ENCODE data around the gene FCN3. TPM values are rescaled to one million over a fixed set of nuclear protein-coding genes. Genes with fewer than 3 reads are reported as not detected.

The FCN3 gene
- total and polyA plus RNA-seq, 2 donors (not counting 3 experiments of a cell fraction or from before 2014, with no cell fraction given): 0.15 TPM; not detected in 1

DNA sequence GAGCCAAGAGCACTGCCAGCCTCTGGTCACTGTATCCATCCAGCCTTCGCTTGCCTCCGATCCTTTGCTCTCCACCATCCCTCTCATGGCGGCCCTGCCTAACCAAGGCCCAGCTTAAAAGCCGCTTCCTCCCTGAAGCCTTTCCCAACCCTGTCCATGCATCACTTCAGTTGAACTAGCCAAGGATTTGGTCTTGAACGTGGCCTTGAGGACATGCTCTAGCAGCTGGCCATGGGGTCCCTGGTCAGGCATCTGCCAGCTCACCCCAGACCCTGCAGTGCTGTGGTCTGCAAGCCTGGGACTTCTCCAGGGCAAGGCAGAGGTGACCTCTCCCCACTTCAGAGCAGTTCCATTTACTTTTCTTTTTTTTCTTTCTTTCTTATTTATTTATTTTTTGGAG lies 37.9 kb downstream of the FCN3 start:
- Histone ChIP-seq H3K9me3 (replicated peaks; ENCODE audit: control insufficient read depth, insufficient read depth, low read length) (no peaks in the 10 kb centered on the region), H2AFZ (ENCODE audit: low read depth, low read length) (no peak overlapping the region), H3K4me3 (replicated peaks in 1 of 3; ENCODE audit: insufficient read depth in 1 of 3, low read depth in 1 of 3, low read length in 3 of 3) (no peak overlapping the region), H3K27ac (ENCODE audit: insufficient read depth, low read depth, low read length) (no peak overlapping the region), H3K4me2 (ENCODE audit: insufficient read depth, low read length) (no peak overlapping the region), H3K9me1 (replicated peaks; ENCODE audit: control insufficient read depth, extremely low read depth, insufficient read depth, low read length) (no peaks in the 10 kb centered on the region), H3K79me2 (ENCODE audit: control insufficient read depth, insufficient read depth, low read length) (no peaks in the 10 kb centered on the region), H3K4me1 (ENCODE audit: control insufficient read depth, extremely low read depth, insufficient read depth, low read length) (no peaks in the 10 kb centered on the region), H3K27me3 (ENCODE audit: control insufficient read depth in 2 of 2, insufficient read depth in 2 of 2, low read length in 2 of 2) (no peaks in the 10 kb centered on the region), H3K36me3 (ENCODE audit: control insufficient read depth in 2 of 2, extremely low read depth in 1 of 2, insufficient read depth in 2 of 2, low read length in 2 of 2) (peaks cover 5 to 41% of the 10 kb centered on the region in 2 experiments), H3K9ac (replicated peaks; ENCODE audit: extremely low read depth, insufficient read depth, low read length) (no peak overlapping the region), H4K20me1 (replicated peaks; ENCODE audit: control insufficient read depth, extremely low read depth, insufficient read depth, low read length) (no peaks in the 10 kb centered on the region)
- intact Hi-C loops (cut with micrococcal nuclease): no loop called here
- dilution Hi-C loops (cut with MboI; ENCODE audit: extremely low pct_ligation_motif_present, low sequenced_read_pairs): no loop called here
- no peak for FAIRE-seq
- TF ChIP-seq, protein P1, sequence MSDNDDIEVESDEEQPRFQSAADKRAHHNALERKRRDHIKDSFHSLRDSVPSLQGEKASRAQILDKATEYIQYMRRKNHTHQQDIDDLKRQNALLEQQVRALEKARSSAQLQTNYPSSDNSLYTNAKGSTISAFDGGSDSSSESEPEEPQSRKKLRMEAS (IDR thresholded peaks at IDR 0.05; ENCODE audit: insufficient read depth, insufficient read length): no peak
- no peak for TF ChIP-seq MYC (IDR thresholded peaks at IDR 0.05; ENCODE audit: low read depth, low read length)
- TF ChIP-seq POLR2A (IDR thresholded peaks at IDR 0.05; ENCODE audit: low read depth, low read length): no peak
- no peak for TF ChIP-seq FOS (IDR thresholded peaks at IDR 0.05; ENCODE audit: borderline replicate concordance, insufficient read depth, low read length)
- TF ChIP-seq, protein P2, sequence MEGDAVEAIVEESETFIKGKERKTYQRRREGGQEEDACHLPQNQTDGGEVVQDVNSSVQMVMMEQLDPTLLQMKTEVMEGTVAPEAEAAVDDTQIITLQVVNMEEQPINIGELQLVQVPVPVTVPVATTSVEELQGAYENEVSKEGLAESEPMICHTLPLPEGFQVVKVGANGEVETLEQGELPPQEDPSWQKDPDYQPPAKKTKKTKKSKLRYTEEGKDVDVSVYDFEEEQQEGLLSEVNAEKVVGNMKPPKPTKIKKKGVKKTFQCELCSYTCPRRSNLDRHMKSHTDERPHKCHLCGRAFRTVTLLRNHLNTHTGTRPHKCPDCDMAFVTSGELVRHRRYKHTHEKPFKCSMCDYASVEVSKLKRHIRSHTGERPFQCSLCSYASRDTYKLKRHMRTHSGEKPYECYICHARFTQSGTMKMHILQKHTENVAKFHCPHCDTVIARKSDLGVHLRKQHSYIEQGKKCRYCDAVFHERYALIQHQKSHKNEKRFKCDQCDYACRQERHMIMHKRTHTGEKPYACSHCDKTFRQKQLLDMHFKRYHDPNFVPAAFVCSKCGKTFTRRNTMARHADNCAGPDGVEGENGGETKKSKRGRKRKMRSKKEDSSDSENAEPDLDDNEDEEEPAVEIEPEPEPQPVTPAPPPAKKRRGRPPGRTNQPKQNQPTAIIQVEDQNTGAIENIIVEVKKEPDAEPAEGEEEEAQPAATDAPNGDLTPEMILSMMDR (IDR thresholded peaks at IDR 0.05; ENCODE audit: extremely low read depth in 1 of 2, insufficient read depth in 1 of 2, low read depth in 1 of 2, low read length in 2 of 2): no peak
- TF ChIP-seq JUN (IDR thresholded peaks at IDR 0.05; ENCODE audit: borderline replicate concordance, insufficient read depth, insufficient read length, low read depth): no peak
- TF ChIP-seq EZH2 (IDR thresholded peaks at IDR 0.05; ENCODE audit: borderline replicate concordance, low read depth, low read length, severe bottlenecking): no peak
- no peak for TF ChIP-seq GATA2 (IDR thresholded peaks at IDR 0.05; ENCODE audit: insufficient read depth, insufficient read length, low read depth, low read length)
- no peak for TF ChIP-seq POLR2AphosphoS5 (IDR thresholded peaks at IDR 0.05; ENCODE audit: insufficient read depth, low read depth, low read length)
- CTCF ChIA-PET: interaction anchor here (0.9 kb wide), 2 partner anchors 21 to 36 kb away, joined by 3 to 4 read pairs; no protein-coding TSS in a partner anchor
- no TSS peak for BruUV-seq (replicated peaks)
- no peak for DNase-seq (ENCODE audit: low read depth, low spot score)
- POLR2A ChIA-PET: no interaction called here
